IMR-90 (cell line): ENCODE measurements around the gene FAM228B. TPM values are rescaled to one million over a fixed set of nuclear protein-coding genes. Genes with fewer than 3 reads are reported as not detected.

Experiments
- ATAC-seq: fragments of 200-7000 bp; cut with Tn5 transposase; 2 replicates; pipeline ENCODE4 v1.9.1; 2020; ENCODE audit warnings: low read depth, mild to moderate bottlenecking, moderate library complexity
- BruUV-seq: library from RNA; stranded (reverse); fragments of 400-500 nt; replicated peaks from 2 replicates; lab custom pipeline; 2021; lab: Mats Ljungman, UMichigan
- CTCF ChIA-PET: fragments of 300-600 bp; formaldehyde crosslinking; extraction: SDS; loops from one replicate; lab custom pipeline; 2021; ENCODE audit warnings: antibody characterized with exemption; lab: Yijun Ruan, JAX
- POLR2A ChIA-PET: fragments of 300-600 bp; sonication (Branson Sonifier 250); formaldehyde crosslinking; loops from one replicate; lab custom pipeline; 2022; ENCODE audit warnings: antibody characterized with exemption; ENCODE audit not compliant: unreplicated experiment; lab: Charles Lee
- DNase-seq: peaks from one replicate; pipeline ENCODE4 v3.0.0; 2013
- H2AFZ ChIP-seq: replicated peaks from 2 replicates; pipeline ENCODE3; 2013; ENCODE audit warnings: low read length, mild to moderate bottlenecking; ENCODE audit not compliant: poor library complexity
- H2AK5ac ChIP-seq: 2 replicates; pipeline ENCODE4 v1.6.1; 2013; ENCODE audit warnings: low read depth, low read length, inconsistent platforms
- H2AK9ac ChIP-seq: replicated peaks from 2 replicates; pipeline ENCODE3; 2013; ENCODE audit warnings: mild to moderate bottlenecking, low read depth, low read length, moderate library complexity; ENCODE audit not compliant: poor library complexity
- H2BK120ac ChIP-seq: 2 replicates; pipeline ENCODE4 v1.6.1; 2013; ENCODE audit warnings: low read depth, low read length, inconsistent platforms
- H2BK15ac ChIP-seq: 3 replicates; pipeline ENCODE4 v1.6.1; 2013; ENCODE audit warnings: low read depth, low read length, inconsistent platforms
- H2BK20ac ChIP-seq: 2 replicates; pipeline ENCODE4 v1.6.1; 2013; ENCODE audit warnings: low read depth, mild to moderate bottlenecking, inconsistent platforms, low read length, moderate library complexity
- H2BK5ac ChIP-seq: 2 replicates; pipeline ENCODE4 v1.6.1; 2013; ENCODE audit warnings: mild to moderate bottlenecking, low read depth, low read length, inconsistent platforms; ENCODE audit not compliant: poor library complexity, severe bottlenecking
- H3K14ac ChIP-seq: replicated peaks from 2 replicates; pipeline ENCODE4 v1.6.1; 2013; ENCODE audit warnings: low read depth, low read length, inconsistent platforms
- H3K18ac ChIP-seq: 2 replicates; pipeline ENCODE4 v1.6.1; 2013; ENCODE audit warnings: low read depth, low read length, control low read depth
- H3K23ac ChIP-seq: 2 replicates; pipeline ENCODE4 v1.6.1; 2013; ENCODE audit warnings: low read depth, low read length, inconsistent platforms
- H3K27ac ChIP-seq: 2 replicates; pipeline ENCODE4 v1.5.1; 2013; ENCODE audit warnings: mild to moderate bottlenecking, control low read depth, low read length; ENCODE audit not compliant: insufficient read depth
- H3K27me3 ChIP-seq: 2 replicates; pipeline ENCODE4 v1.6.1; 2013; ENCODE audit warnings: low read length; ENCODE audit not compliant: control insufficient read depth, insufficient read depth
- H3K36me3 ChIP-seq: 2 replicates; pipeline ENCODE4 v1.6.1; 2013; ENCODE audit warnings: low read length, mixed read lengths; ENCODE audit not compliant: control insufficient read depth, insufficient read depth
- H3K4ac ChIP-seq: 2 replicates; pipeline ENCODE4 v1.6.1; 2013; ENCODE audit warnings: low read depth, low read length, inconsistent platforms
- H3K4me1 ChIP-seq: 2 replicates; pipeline ENCODE4 v1.6.1; 2013; ENCODE audit warnings: low read length, mixed read lengths; ENCODE audit not compliant: control insufficient read depth, insufficient read depth
- H3K4me2 ChIP-seq: 2 replicates; pipeline ENCODE4 v1.6.1; 2013; ENCODE audit warnings: low read depth, mild to moderate bottlenecking, control low read depth, low read length, moderate library complexity
- H3K4me3 ChIP-seq: 2 replicates; pipeline ENCODE4 v1.5.1; 2013; ENCODE audit warnings: low read depth, mild to moderate bottlenecking, control low read depth, low read length, moderate library complexity; ENCODE audit not compliant: insufficient read depth
- H3K56ac ChIP-seq: 2 replicates; pipeline ENCODE4 v1.6.1; 2013; ENCODE audit warnings: low read length, inconsistent platforms; ENCODE audit not compliant: insufficient read depth; ENCODE audit errors: extremely low read depth
- H3K79me1 ChIP-seq, 2 experiments: 2 replicates each; pipeline ENCODE4 v1.6.1; 2013; ENCODE audit warnings: low read length in 2 of 2, inconsistent platforms in 1 of 2, low read depth in 1 of 2
- H3K9ac ChIP-seq: 2 replicates; pipeline ENCODE4 v1.6.1; 2013; ENCODE audit warnings: low read depth, low read length, control low read depth
- H3K9me1 ChIP-seq: 2 replicates; pipeline ENCODE4 v1.6.1; 2013; ENCODE audit warnings: low read length, inconsistent platforms; ENCODE audit not compliant: insufficient read depth
- H3K9me3 ChIP-seq: 2 replicates; pipeline ENCODE4 v1.6.1; 2013; ENCODE audit warnings: low read length; ENCODE audit not compliant: control insufficient read depth, insufficient read depth
- H4K20me1 ChIP-seq: 2 replicates; pipeline ENCODE4 v1.6.1; 2013; ENCODE audit warnings: low read length, inconsistent platforms; ENCODE audit not compliant: insufficient read depth
- H4K5ac ChIP-seq: 2 replicates; pipeline ENCODE4 v1.6.1; 2013; ENCODE audit warnings: mild to moderate bottlenecking, low read depth, low read length, control low read depth
- H4K8ac ChIP-seq, 2 experiments: 2 replicates each; pipeline ENCODE4 v1.6.1; 2013; ENCODE audit warnings: low read depth in 2 of 2, low read length in 2 of 2, control low read depth in 1 of 2, inconsistent platforms in 1 of 2
- H4K91ac ChIP-seq: 2 replicates; pipeline ENCODE4 v1.6.1; 2013; ENCODE audit warnings: low read depth, low read length, inconsistent platforms; ENCODE audit not compliant: insufficient read depth
- ELK1 ChIP-seq: fragments of 150-350 bp; IDR thresholded peaks from 2 replicates; pipeline ENCODE4 v1.6.1; 2016; ENCODE audit warnings: low read depth, mild to moderate bottlenecking, low read length, moderate library complexity, borderline replicate concordance
- RFX5 ChIP-seq: IDR thresholded peaks from 2 replicates; pipeline ENCODE4 v1.8.0; 2012; ENCODE audit warnings: low read depth, mild to moderate bottlenecking, low read length, moderate library complexity
- SMC3 ChIP-seq: fragments of 150-350 bp; IDR thresholded peaks from 2 replicates; pipeline ENCODE4 v1.6.1; 2016; ENCODE audit warnings: low read depth, mild to moderate bottlenecking, antibody characterized with exemption, low read length, moderate library complexity
- WGBS, 2 experiments: methylation state at CpG; one replicate each; pipeline versions ENCODE4 v1.1.5 to v1.1.7; 2013; ENCODE audit warnings: missing lambda C conversion rate in 2 of 2; ENCODE audit not compliant: insufficient read length in 1 of 2; ENCODE audit errors: extremely low coverage in 2 of 2; 5-methylcytosine and 5-hydroxymethylcytosine counted together
- dilution Hi-C: fragments of 300-500 bp; cut with HindIII; formaldehyde crosslinking; loops from one replicate; pipeline ENCODE4 v1.14.3; 2018; ENCODE audit warnings: low sequenced_read_pairs; ENCODE audit not compliant: unreplicated experiment
- in situ Hi-C: fragments of 300-500 bp; cut with MboI; formaldehyde crosslinking; loops from 3 replicates; pipeline ENCODE4 v1.14.3; 2019; ENCODE audit warnings: low sequenced_read_pairs, inconsistent platforms, mixed read lengths
- intact Hi-C: fragments of 100-400 bp; cut with micrococcal nuclease; formaldehyde crosslinking; loops from 2 replicates; pipeline ENCODE4 v1.10.0; 2022
- polyA plus RNA-seq, 3 experiments: library from polyadenylated mRNA; depleted of rRNA; stranded (reverse); fragments of >200 nt; gene quantifications; 2 replicates each; pipeline ENCODE4 v1.2.3, GENCODE V29; 2012; ENCODE audit warnings: low replicate concordance in 1 of 3
- total RNA-seq: library from RNA; depleted of rRNA; stranded (reverse); fragments of >200 nt; gene quantifications from 2 replicates; pipeline ENCODE4 v1.2.3, GENCODE V29; 2012; rRNA removed

The FAM228B gene
- total and polyA plus RNA-seq, 2 of the 4 experiments (the other 2 are of a cell fraction), result 2.0 to 2.9 TPM

DNA sequence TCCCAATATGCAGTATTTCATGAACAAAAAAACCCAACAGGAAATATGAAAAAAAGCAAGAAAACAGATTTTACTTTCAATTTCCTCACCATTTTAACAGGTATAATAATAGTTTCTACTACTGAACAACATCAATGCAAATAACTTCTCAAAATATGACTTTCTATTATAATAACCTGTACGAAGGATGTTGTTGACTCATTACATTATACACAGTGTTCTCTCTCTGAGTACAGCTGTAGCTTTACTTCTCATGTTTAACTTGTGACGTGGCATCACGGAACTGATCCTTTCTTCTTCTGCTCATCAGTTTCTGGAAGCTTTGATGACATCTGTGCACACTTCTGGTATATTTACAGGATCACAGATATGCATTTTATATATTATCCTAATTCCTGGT is 91.6 kb downstream of the FAM228B start:
- no peak overlapping the region for H2AFZ ChIP-seq
- H4K8ac ChIP-seq, result no peak overlapping the region
- H2AK5ac ChIP-seq, result no peak overlapping the region
- H3K4me2 ChIP-seq, result no peak overlapping the region
- no peak overlapping the region for H2BK15ac ChIP-seq
- no TSS peak for BruUV-seq
- no peak overlapping the region for H2BK120ac ChIP-seq
- H3K9me1 ChIP-seq, result peaks cover 5% of the 10 kb centered on the region; the same call in 1 of the 2 replicates
- H3K9me3 ChIP-seq, result no peaks in the 10 kb centered on the region
- no peak overlapping the region for H3K4ac ChIP-seq
- no peak overlapping the region for H3K23ac ChIP-seq
- no peak overlapping the region for H3K56ac ChIP-seq
- H2BK20ac ChIP-seq, result no peak overlapping the region
- H3K9ac ChIP-seq, result no peak overlapping the region
- no peak overlapping the region for H4K5ac ChIP-seq
- intact Hi-C loops, result no loop called here
- no peak overlapping the region for H3K14ac ChIP-seq
- peaks cover 26% of the 10 kb centered on the region for H3K36me3 ChIP-seq
- no peaks in the 10 kb centered on the region for H3K27me3 ChIP-seq
- no peak for DNase-seq
- ATAC-seq, result no peak
- H2BK5ac ChIP-seq, result no peak overlapping the region
- no peaks in the 10 kb centered on the region for H3K79me1 ChIP-seq
- POLR2A ChIA-PET, result no interaction called here
- CTCF ChIA-PET, result no interaction called here
- TF ChIP-seq SMC3 (no peak), RFX5 (no peak), ELK1 (no peak)
- dilution Hi-C loops, result no loop called here
- H2AK9ac ChIP-seq, result no peak overlapping the region
- H3K4me3 ChIP-seq, result no peak overlapping the region
- H4K20me1 ChIP-seq, result no peaks in the 10 kb centered on the region
- H3K27ac ChIP-seq, result no peak overlapping the region
- H3K18ac ChIP-seq, result no peak overlapping the region
- WGBS, 2 experiments, result 90% methylated on average over 1 of the region's 3 CpGs; no CpG with 5 or more reads in 1 of the 2 experiments
- peaks cover 2% of the 10 kb centered on the region; the same call in 1 of the 2 replicates for H3K4me1 ChIP-seq
- in situ Hi-C loops, result no loop called here
- H4K91ac ChIP-seq, result no peak overlapping the region

Other genes with a start within 250 kb of the FAM228B start
- gene ATAD2B, start 196.3 kb upstream of the FAM228B start, total RNA-seq, result 5.0 and 9.4 TPM in 2 replicates
- gene ATAD2B, start 196.3 kb upstream of the FAM228B start, polyA plus RNA-seq (2012; rRNA removed), result 0.99 and 1.5 TPM in 2 replicates
- 7.7 and 10.8 TPM in 2 replicates for gene UBXN2A, start 183.0 kb upstream of the FAM228B start, total RNA-seq
- 3.2 and 4.6 TPM in 2 replicates for gene UBXN2A, start 183.0 kb upstream of the FAM228B start, polyA plus RNA-seq (2012; rRNA removed)
- not detected in 2 replicates for gene MFSD2B, start 113.4 kb upstream of the FAM228B start, total RNA-seq
- gene MFSD2B, start 113.4 kb upstream of the FAM228B start, polyA plus RNA-seq (2012; rRNA removed), result 0.05 and 0.09 TPM in 2 replicates
- 18.6 and 21.7 TPM in 2 replicates for gene WDCP, start 76.1 kb upstream of the FAM228B start, total RNA-seq
- 5.4 and 6.8 TPM in 2 replicates for gene WDCP, start 76.1 kb upstream of the FAM228B start, polyA plus RNA-seq (2012; rRNA removed)
- gene FKBP1B, start 73.7 kb upstream of the FAM228B start, total RNA-seq, result 8.9 and 10.2 TPM in 2 replicates
- gene FKBP1B, start 73.7 kb upstream of the FAM228B start, polyA plus RNA-seq (2012; rRNA removed), result 15.1 and 16.9 TPM in 2 replicates
- gene SF3B6, start 47.1 kb upstream of the FAM228B start, total RNA-seq, result 143 and 224 TPM in 2 replicates
- gene SF3B6, start 47.1 kb upstream of the FAM228B start, polyA plus RNA-seq (2012; rRNA removed), result 166 and 191 TPM in 2 replicates
- 25.5 and 26.9 TPM in 2 replicates for gene TP53I3, start 38.6 kb upstream of the FAM228B start, total RNA-seq
- 41.8 and 42.2 TPM in 2 replicates for gene TP53I3, start 38.6 kb upstream of the FAM228B start, polyA plus RNA-seq (2012; rRNA removed)
- 0.28 and 0.36 TPM in 2 replicates for gene PFN4, start 135 bp upstream of the FAM228B start, total RNA-seq
- 0.27 and 0.48 TPM in 2 replicates for gene PFN4, start 135 bp upstream of the FAM228B start, polyA plus RNA-seq (2012; rRNA removed)
- not detected in 2 replicates for gene FAM228A, start 51.6 kb downstream of the FAM228B start, total RNA-seq
- 0.07 TPM in 1 of 2 replicates, not detected in the other for gene FAM228A, start 51.6 kb downstream of the FAM228B start, polyA plus RNA-seq (2012; rRNA removed)
- 17.2 and 23.3 TPM in 2 replicates for gene ITSN2, start 237.1 kb downstream of the FAM228B start, total RNA-seq
- gene ITSN2, start 237.1 kb downstream of the FAM228B start, polyA plus RNA-seq (2012; rRNA removed), result 8.4 and 10.7 TPM in 2 replicates